HTR-8/SVneo (cell line): ENCODE measurements around the gene ZNF862.

Experiments
- DNase-seq: peaks from one replicate; pipeline ENCODE4 v3.0.0; 2011; ENCODE audit warnings: low spot score, mixed read lengths; ENCODE audit not compliant: insufficient read length
- FAIRE-seq: peaks from 2 replicates; lab custom pipeline; 2011; peaks lifted over from hg19 to GRCh38; lab: Jason Lieb, UNC

The ZNF862 gene

GRCh38 chr7:149809215-149809614, 29.0 kb upstream of the ZNF862 start:
- FAIRE-seq, result no peak
- no peak for DNase-seq

- DNase-seq, result no peak
These were observed 27.0 kb upstream of the ZNF862 start for GRCh38 chr7:149811221-149811620.

GRCh38 chr7:149811831-149812490, 26.2 kb upstream of the ZNF862 start:
- FAIRE-seq (no peak), DNase-seq (no peak)

More at GRCh38 chr7:149811221-149811620, 27.0 kb upstream of the ZNF862 start:
- no peak for FAIRE-seq

GRCh38 chr7:149813254-149814035, 24.7 kb upstream of the ZNF862 start:
- no peak for DNase-seq
- no peak for FAIRE-seq

- no peak for FAIRE-seq
- no peak for DNase-seq
These were observed 23.7 kb upstream of the ZNF862 start for GRCh38 chr7:149814494-149814893.

GRCh38 chr7:149815121-149815520, 23.1 kb upstream of the ZNF862 start:
- no peak for FAIRE-seq

GRCh38 chr7:149815661-149816266, 22.4 kb upstream of the ZNF862 start:
- DNase-seq (no peak), FAIRE-seq (no peak)

More at GRCh38 chr7:149815121-149815520, 23.1 kb upstream of the ZNF862 start:
- DNase-seq, result no peak

GRCh38 chr7:149816267-149816751, 21.9 kb upstream of the ZNF862 start:
- FAIRE-seq, result no peak

GRCh38 chr7:149816794-149817193, 21.4 kb upstream of the ZNF862 start:
- FAIRE-seq, result no peak

More at GRCh38 chr7:149816267-149816751, 21.9 kb upstream of the ZNF862 start:
- DNase-seq, result no peak

GRCh38 chr7:149817301-149817771, 20.8 kb upstream of the ZNF862 start:
- DNase-seq (no peak), FAIRE-seq (no peak)

More at GRCh38 chr7:149816794-149817193, 21.4 kb upstream of the ZNF862 start:
- no peak for DNase-seq

- no peak for FAIRE-seq
- DNase-seq, result no peak
These were observed 20.2 kb upstream of the ZNF862 start for GRCh38 chr7:149817836-149818535.

GRCh38 chr7:149818536-149818840, 19.7 kb upstream of the ZNF862 start:
- no peak for DNase-seq
- no peak for FAIRE-seq

GRCh38 chr7:149819141-149819960, 18.8 kb upstream of the ZNF862 start:
- no peak for FAIRE-seq
- no peak for DNase-seq

- DNase-seq (no peak), FAIRE-seq (no peak)
These were observed 18.2 kb upstream of the ZNF862 start for GRCh38 chr7:149819961-149820340.

GRCh38 chr7:149820622-149821190, 17.5 kb upstream of the ZNF862 start:
- DNase-seq (no peak), FAIRE-seq (no peak)

- no peak for FAIRE-seq
These were observed 16.7 kb upstream of the ZNF862 start for GRCh38 chr7:149821191-149822148.

GRCh38 chr7:149822353-149822943, 15.7 kb upstream of the ZNF862 start:
- FAIRE-seq, result no peak
- DNase-seq, result no peak

More at GRCh38 chr7:149821191-149822148, 16.7 kb upstream of the ZNF862 start:
- DNase-seq, result no peak

- DNase-seq, result no peak
These were observed 15.0 kb upstream of the ZNF862 start for GRCh38 chr7:149823191-149823630.

More at GRCh38 chr7:149823191-149823630, 15.0 kb upstream of the ZNF862 start:
- FAIRE-seq, result no peak
